Glomerular endothelial cell (primary cell): ENCODE data around the gene SLC49A3. TPM values are rescaled to one million over a fixed set of nuclear protein-coding genes. Genes with fewer than 3 reads are reported as not detected.
"Not testable (repeated sequence)": the region's sequence is repeated elsewhere in the genome, so short reads cannot be mapped to it uniquely, and the experiment has no call there.

Source experiments
- DNase-seq: peaks from one replicate; pipeline ENCODE4 v3.0.0-alpha.2; 2011; ENCODE audit warnings: low read depth, low spot score; ENCODE audit errors: extremely low read depth
- total RNA-seq: library from RNA; depleted of rRNA; stranded (reverse); fragments of >200 nt; gene quantifications from 2 replicates; pipeline ENCODE4 v1.2.3, GENCODE V29; 2015

Gene SLC49A3
- total RNA-seq, 1 donor from 2014 or later: 10.0 TPM

DNA sequence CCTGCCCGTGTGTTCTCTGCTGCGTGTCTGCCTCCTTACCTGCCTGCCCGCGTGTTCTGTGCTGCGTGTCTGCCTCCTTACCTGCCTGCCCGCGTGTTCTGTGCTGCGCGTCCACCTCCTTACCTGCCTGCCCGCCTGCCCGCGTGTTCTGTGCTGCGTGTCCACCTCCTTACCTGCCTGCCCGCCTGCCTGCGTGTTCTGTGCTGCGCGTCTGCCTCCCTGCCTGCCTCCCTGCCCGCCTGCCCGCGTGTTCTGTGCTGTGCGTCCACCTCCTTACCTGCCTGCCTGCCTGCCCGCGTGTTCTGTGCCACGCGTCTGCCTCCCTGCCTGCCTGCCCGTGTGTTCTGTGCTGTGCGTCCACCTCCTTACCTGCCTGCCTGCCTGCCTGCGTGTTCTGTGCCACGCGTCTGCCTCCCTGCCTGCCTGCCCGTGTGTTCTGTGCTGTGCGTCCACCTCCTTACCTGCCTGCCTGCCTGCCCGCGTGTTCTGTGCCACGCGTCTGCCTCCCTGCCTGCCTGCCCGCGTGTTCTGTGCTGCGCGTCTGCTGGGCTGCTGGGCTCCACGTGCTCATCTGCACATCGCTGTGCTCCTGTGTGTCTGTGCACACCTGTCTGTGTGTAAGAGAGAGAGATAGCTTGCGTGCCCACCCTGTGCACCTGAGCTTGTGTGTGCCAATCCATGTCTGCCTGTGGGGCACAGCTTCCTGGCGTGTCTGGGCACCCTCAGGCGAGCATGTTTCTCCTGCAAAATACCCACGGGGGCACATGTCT is 53.7 kb downstream of the SLC49A3 start:
- not testable (repeated sequence) for DNase-seq

DNA sequence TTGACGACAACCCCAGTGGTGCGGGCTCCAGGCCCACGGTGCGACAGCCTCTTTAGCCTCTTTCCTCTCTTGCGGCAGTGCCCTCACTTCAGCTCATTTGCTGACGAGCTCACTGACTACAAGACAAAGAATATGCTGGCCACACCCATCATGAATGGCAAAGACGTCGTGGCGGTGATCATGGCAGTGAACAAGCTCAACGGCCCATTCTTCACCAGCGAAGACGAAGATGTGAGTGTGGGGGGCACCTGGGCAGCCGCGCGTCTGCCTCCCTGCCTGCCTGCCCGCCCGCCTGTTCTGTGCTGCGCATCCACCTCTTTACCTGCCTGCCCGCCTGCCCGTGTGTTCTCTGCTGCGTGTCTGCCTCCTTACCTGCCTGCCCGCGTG is 54.4 kb downstream of the SLC49A3 start:
- no peak for DNase-seq

DNA sequence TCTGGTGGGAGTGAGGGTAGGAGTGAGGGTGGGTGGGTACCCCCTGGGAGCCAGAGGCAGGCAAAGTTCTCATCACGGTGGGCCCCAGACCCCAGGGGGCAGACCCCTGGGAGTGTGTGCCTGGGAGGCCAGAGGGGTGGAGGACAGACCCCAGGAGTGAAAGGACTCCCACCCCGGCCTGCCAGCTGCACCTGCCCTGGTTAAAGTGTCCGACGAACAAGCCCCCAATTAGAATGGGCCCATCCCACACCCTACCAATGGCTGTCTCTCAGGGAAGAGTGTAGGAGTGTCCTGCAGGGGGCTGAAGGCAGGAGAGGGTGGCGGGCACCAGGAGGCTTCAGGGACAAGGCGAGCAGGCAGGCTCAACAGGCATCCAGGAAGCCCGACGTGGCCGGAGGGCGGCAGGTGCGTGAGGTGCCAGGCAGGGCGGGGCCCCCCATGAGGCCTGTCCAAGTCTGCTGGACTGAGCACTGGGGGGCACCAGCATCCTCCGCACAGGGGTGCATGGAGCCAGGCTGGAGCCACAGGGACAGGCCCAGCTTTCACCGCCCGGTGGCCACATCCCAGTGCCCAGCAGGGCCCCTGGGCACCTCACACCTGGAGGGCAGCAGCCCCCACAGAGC is 54.9 kb downstream of the SLC49A3 start:
- DNase-seq: no peak

DNA sequence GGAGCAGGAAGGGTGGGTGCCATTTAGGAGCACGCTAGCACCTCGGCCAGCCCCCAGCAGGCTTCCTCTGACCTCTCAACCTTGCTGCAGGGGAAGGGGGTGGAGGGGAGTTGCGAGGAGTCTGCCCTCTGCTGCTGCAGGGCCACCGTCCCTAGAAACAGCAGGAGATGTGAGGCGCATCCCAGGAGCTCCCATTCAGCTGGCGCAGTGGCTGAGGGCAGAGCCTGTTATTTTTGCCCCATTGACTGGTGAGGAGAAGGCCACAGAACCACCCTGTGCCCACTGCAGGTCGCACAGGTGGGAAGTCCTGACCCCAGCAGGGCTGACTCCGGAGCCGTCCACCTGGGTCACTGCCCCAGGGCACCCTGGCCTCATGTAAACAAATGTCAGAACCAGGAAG is 55.5 kb downstream of the SLC49A3 start:
- no peak for DNase-seq

DNA sequence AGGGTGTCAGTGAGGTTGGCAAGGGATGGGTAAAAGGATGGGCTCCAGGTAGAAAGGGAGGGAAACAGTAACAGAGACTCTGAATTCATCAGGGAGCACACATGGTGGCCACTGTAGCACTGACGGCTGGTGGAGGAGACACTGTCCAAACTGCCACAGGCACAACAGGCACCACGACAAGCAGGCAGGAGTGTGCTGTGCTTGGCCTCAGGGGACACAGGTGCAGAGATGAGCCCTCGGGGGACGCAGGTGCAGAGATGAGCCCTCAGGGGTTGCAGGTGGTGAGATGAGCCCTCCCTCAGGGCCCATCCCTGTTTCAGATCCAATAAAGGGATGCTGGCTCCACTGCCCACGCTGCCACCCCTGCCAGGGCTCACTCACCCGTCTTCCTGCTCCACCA is 56.0 kb downstream of the SLC49A3 start:
- no peak for DNase-seq

DNA sequence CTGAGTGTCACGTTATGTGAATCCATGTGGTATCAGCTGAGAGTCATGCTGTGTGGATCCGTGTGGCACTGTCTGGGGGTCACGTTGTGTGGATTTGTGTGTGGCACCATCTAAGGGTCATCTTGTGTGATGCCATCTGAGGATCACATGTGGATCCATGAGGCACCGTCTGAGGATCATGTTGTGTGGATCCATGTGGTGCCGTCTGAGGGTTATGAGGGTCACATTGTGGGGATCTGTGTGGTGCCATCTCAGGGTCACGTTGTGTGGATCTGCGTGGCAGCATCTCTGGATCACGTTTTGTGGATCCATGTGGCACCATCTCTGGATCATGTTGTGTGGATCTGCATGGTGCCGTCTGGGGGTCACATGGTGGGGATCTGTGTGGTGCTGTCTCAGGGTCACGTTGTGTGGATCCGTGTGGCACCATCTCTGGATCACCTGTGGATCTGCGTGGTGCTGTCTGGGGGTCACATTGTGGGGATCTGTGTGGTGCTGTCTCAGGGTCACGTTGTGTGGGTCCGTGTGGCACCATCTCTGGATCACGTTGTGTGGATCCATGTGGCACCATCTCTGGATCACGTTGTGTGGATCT is 56.7 kb downstream of the SLC49A3 start:
- no peak for DNase-seq

Other genes with a start within 250 kb of the SLC49A3 start
- 10.7 TPM in 2 replicates for gene ZNF721, start 190.0 kb downstream of the SLC49A3 start, total RNA-seq
- gene PIGG, start 189.9 kb downstream of the SLC49A3 start, total RNA-seq: 62.4 and 63.8 TPM in 2 replicates
- not detected in 2 replicates for gene TMEM271, start 112.9 kb downstream of the SLC49A3 start, total RNA-seq
- gene PDE6B, start 63.6 kb downstream of the SLC49A3 start, total RNA-seq: 0.39 and 1.5 TPM in 2 replicates
- gene ATP5ME, start 14.9 kb downstream of the SLC49A3 start, total RNA-seq: 148 and 199 TPM in 2 replicates
- 5.9 and 14.4 TPM in 2 replicates for gene MYL5, start 14.6 kb downstream of the SLC49A3 start, total RNA-seq
- gene PCGF3, start 16.7 kb upstream of the SLC49A3 start, total RNA-seq: 69.2 and 84.1 TPM in 2 replicates
- 0.29 TPM in 1 of 2 replicates, not detected in the other for gene CPLX1, start 137.0 kb upstream of the SLC49A3 start, total RNA-seq
- gene GAK, start 243.2 kb upstream of the SLC49A3 start, total RNA-seq: 128 and 176 TPM in 2 replicates
- gene TMEM175, start 243.3 kb upstream of the SLC49A3 start, total RNA-seq: 20.2 and 29.3 TPM in 2 replicates